ENCODE data around the gene KCTD5. TPM values are rescaled to one million over a fixed set of nuclear protein-coding genes. Genes with fewer than 3 reads are reported as not detected.
A peak's percentile ranks its signal among the peaks of the same experiment; 100 is the strongest.

Gene KCTD5
- total RNA-seq, 1 experiment from 2014 or later: 73.1 TPM

DNA sequence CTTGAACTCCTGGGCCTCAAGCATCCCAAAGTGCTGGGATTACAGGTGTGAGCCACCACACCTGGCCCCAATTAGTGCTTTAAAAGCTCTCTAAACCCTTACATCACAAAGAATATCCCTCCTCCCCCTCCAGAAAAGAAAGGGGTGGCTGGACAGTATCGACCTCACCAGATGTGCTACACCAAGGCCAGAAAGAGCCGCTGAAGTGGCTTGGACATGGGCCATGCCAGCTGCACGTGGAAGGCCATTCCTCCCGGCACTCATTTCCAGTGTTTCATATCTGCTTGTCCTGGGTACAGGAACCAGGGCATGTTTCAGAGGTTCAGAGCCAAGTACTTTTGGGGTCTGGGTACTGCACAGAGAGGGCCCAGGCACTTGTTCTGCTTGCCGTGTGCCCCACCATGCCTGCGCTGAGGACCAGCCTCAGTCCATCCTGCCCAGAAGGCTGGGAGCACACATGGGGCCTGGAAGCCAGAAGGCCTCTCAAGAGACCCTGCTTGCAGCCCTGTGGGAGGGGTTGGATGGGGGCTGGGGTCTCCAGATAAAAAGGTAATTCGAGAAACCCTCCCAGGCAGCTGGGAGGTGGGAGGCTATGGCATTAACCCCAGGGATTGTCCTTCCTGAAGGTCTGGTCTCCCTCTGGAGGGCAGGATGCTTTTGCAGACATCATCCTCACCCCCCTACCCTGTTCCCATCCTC, 66.6 kb downstream of the KCTD5 start:
- DNase-seq (ENCODE audit: low spot score): no peak

DNA sequence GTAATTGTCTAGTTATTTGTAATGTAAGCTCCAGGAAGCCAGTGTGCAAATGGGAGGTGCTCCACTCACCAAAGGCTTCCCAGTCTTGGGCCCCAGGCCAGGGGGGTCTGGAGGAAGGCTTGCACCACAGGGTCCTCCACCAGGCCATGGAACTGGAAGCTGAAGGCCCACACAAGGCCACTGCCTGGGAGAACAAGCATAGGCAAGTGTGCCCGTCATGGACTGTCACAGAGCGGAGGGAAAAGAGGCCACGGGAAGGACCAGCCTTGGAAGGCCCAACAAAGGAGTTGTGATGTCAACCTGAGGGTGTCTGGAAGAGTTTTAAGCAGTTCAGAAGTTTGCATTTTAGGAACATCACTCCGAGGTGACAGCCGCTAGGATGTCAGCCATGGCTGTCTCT, 67.2 kb downstream of the KCTD5 start:
- no peak for DNase-seq (ENCODE audit: low spot score)

DNA sequence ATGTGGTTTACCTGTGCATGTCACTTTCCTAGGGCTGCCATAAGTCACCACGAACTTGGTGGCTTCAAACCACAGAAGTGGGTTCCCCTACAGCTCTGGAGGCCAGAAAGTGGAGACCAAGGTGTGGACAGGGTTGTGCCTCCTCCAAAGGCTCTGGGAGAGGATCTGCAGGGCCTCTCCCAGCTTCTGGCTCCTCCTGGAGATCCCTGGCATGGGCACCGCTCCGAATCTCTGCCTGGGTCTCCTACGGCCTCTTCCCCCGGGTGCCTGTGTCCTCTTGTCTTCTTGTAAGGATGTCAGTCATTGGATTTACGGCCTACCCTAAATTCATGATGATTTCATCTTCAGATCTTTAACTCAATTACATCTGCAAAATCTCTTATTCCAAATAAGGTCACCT, 67.6 kb downstream of the KCTD5 start:
- no peak for DNase-seq (ENCODE audit: low spot score)

DNA sequence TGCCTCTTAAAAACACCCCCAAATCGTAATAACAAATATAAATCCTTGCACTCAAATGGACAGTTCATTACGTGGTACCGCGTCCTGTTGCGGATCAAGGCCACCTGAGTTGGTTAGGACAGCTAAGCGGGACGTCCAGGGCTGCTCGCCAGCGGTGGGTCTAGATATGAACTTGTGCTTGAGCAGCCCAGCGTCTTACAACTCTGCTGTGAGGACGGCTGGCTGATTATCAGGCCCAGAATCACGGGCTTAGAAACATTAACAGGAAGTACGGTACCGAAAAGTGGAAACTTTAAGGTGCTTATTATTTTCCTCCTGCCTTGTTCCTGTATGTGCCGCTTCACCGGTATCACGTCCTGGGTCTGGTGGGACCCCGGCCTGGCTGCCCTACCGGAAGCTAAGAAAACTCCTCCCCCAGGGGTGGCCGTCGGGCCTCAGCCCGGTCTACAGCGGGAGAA, 69.3 kb downstream of the KCTD5 start:
- DNase-seq (ENCODE audit: low spot score): no peak

DNA sequence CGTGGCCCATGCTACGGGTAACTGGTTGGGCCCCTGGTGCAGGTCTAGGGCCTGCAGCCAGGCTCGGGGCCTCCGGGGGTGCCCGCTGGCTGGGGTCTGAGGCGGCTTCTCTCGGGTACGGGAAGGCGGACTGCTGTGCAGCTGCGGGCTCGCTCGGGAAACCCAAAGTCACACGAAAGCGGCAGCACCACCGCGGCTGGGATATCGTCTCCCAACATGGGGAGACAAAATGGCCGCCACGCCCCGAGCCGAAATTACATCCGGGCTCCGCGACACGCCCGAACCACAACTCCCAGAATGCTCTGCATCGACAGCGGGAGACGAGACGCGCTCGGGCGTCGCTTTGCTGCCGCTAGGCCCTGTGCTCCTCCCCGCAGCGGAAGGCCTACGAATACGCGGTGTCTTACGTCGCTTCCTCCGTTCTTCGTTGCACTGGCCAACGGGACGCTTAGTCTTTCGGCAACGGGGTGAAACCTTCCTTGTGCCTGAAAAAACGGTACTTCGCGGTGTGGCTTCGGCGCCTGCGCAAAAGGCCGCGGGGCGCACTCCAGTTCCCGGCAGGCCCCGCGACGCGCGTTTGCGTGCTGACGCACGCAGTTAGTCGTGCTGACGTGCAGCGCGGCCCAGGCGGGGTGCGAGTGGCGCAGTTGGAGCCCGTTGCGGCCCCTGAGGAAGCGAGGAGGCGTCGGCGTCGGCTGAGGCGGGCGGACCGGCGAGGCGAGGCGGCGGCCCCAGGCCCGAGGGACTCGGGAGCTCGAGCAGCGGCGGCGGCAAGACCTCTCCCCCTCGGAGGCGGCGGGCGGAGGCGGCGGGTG, 69.9 kb downstream of the KCTD5 start, which contains the start of gene SRRM2:
Gene SRRM2 (plus strand): TSS at position 604 of the 815 bp plus-strand sequence. CDS start 3,727 bp downstream, outside the sequence.
- DNase-seq (ENCODE audit: low spot score): peak; percentile 95

DNA sequence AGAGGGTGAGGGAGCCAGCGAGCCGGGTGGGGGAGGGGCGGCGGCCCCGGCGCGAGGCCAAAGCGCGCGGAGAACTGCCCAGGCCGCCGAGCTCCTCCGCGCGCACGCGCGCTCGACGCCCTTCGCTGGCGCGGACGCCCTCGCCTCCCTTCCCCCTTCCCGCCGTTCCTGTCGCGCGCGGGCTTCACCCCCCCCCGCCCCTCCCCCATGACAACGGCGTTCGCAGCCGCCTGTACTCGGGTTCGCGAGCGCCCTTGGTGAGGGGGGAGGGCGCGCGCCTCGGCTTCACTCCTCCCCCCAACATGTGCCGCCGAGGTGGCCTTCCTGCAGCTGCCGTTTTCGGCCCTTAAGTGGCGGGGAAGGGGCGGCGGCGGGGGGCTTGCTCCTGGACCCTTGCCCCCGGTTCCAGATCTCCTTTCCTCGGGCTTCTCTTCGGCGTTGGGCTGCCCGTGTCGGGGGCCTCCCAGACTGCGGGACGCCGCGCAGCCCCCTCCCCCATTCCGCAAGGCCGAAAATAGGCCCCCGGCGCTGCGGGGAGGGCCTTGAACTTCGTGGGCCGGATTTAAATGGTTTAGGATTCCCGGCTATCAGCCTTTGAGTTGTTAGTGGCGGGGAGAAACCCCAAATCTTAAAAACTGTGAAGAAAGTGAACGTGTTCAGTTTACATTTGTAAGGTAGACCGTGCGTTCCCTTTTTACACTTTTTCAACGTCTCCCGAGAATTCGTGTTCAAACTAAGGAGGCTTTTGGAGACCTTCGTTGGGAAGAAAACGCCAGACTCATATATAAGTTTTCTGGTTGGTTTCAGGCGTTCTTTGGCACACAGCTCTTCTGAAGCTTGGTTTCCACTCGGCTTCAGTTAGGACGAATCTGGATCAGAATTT, 70.8 kb downstream of the KCTD5 start:
- peak; percentile 79 for DNase-seq (ENCODE audit: low spot score)

DNA sequence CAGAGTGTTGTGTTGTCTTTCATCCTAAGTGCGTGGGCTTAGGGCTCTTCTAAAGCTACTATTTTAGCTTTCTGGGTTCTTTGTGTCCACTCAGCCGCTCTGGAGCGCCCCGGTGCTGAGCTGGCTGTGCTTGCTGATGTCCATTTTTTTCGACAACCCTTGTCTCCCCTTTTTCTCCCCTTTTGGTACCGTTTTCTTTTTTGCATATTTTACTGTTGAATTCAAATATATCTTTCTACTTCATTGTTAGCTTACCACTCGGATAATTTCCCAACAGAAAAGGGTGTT, 71.4 kb downstream of the KCTD5 start:
- DNase-seq (ENCODE audit: low spot score): peak; percentile 27

DNA sequence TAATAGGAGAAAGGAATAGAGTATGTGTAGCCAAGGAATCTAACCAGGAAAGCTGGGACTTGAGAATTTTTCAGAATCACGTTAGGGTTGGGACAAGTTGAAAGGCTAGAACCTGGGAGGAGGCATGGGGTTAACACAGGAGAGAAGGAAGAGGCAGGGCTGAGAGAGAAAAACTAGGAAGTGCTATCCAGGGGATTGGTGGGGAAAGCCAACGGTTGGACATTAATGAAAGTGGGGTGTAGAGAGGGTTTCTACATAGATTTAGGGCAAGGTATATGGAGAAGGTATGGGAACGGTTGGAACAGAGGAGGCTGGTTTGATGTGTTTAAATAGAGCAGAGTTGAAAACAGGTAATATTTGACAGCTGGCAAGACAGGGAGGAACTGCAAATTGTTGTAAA, 72.8 kb downstream of the KCTD5 start:
- no peak for DNase-seq (ENCODE audit: low spot score)

DNA sequence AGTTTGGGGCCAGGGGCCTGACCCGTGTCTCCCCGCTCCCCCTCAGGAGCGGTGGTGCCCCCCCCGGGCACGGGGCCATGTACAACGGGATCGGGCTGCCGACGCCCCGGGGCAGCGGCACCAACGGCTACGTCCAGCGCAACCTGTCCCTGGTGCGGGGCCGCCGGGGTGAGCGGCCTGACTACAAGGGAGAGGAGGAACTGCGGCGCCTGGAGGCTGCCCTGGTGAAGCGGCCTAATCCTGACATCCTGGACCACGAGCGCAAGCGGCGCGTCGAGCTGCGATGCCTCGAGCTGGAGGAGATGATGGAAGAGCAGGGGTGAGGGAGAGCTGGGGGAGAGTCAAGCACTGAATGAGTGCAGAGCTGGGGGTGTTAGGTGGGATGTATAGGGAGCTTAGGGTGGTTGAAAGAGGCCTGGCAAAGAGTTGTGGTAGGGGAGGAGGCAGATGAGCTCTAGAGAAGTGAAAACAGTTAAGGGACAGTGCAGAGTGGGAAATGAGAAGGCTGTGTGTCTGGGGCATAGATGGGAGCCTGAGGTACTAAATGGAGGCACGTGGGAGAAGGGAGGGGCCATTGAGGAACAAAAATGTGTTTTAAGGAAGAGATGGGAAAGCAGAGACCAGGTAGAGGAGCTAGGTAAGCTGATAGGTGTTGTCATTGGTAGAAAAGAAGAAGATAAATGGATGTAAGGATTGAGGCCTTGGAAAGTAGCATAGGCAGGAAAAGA, 74.1 kb downstream of the KCTD5 start:
- DNase-seq (ENCODE audit: low spot score): no peak

DNA sequence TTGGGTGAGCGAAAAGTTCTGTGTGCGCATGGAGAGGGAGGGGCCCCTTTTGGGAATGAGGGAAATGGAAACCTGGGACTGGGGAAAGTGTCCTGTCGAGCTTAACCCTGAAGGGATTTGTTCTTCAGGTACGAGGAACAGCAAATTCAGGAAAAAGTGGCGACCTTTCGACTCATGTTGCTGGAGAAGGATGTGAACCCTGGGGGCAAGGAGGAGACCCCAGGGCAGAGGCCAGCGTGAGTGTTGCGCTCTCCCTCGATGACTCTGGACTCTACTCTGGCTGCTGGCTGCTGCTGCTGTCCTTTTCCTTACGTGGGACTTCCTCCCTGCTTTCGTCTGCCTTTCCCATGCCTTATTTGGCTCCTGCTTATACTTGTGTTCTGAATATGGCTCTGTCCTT, 75.0 kb downstream of the KCTD5 start:
- no peak for DNase-seq (ENCODE audit: low spot score)

Other genes with a start within 250 kb of the KCTD5 start
- gene TEDC2, start 222.4 kb upstream of the KCTD5 start, total RNA-seq (2014; rRNA removed; shearing (Covaris generic)): 53.8 and 58.0 TPM in 2 replicates
- gene NTN3, start 211.2 kb upstream of the KCTD5 start, total RNA-seq (2014; rRNA removed; shearing (Covaris generic)): not detected in 2 replicates
- 16.5 and 16.6 TPM in 2 replicates for gene TBC1D24, start 207.4 kb upstream of the KCTD5 start, total RNA-seq (2014; rRNA removed; shearing (Covaris generic))
- 99.9 and 117 TPM in 2 replicates for gene ATP6V0C, start 168.6 kb upstream of the KCTD5 start, total RNA-seq (2014; rRNA removed; shearing (Covaris generic))
- 112 and 114 TPM in 2 replicates for gene AMDHD2, start 162.2 kb upstream of the KCTD5 start, total RNA-seq (2014; rRNA removed; shearing (Covaris generic))
- gene CEMP1, start 151.1 kb upstream of the KCTD5 start, total RNA-seq (2014; rRNA removed; shearing (Covaris generic)): 0.84 TPM in 1 of 2 replicates, not detected in the other
- gene PDPK1, start 144.5 kb upstream of the KCTD5 start, total RNA-seq (2014; rRNA removed; shearing (Covaris generic)): 21.2 and 23.7 TPM in 2 replicates
- 0.23 and 2.6 TPM in 2 replicates for gene PRSS27, start 37.7 kb downstream of the KCTD5 start, total RNA-seq (2014; rRNA removed; shearing (Covaris generic))
- 132 and 138 TPM in 2 replicates for gene SRRM2, start 70.1 kb downstream of the KCTD5 start, total RNA-seq (2014; rRNA removed; shearing (Covaris generic))
- gene ELOB, start 94.8 kb downstream of the KCTD5 start, total RNA-seq (2014; rRNA removed; shearing (Covaris generic)): 387 and 398 TPM in 2 replicates
- gene PRSS33, start 105.0 kb downstream of the KCTD5 start, total RNA-seq (2014; rRNA removed; shearing (Covaris generic)): 0.13 TPM in 1 of 2 replicates, not detected in the other
- not detected in 2 replicates for gene PRSS41, start 115.9 kb downstream of the KCTD5 start, total RNA-seq (2014; rRNA removed; shearing (Covaris generic))
- gene PRSS21, start 134.7 kb downstream of the KCTD5 start, total RNA-seq (2014; rRNA removed; shearing (Covaris generic)): not detected in 2 replicates
- 16.1 and 23.3 TPM in 2 replicates for gene ZG16B, start 147.8 kb downstream of the KCTD5 start, total RNA-seq (2014; rRNA removed; shearing (Covaris generic))
- gene PRSS22, start 175.6 kb downstream of the KCTD5 start, total RNA-seq (2014; rRNA removed; shearing (Covaris generic)): 97.1 and 114 TPM in 2 replicates
- 47.4 and 52.2 TPM in 2 replicates for gene FLYWCH2, start 200.7 kb downstream of the KCTD5 start, total RNA-seq (2014; rRNA removed; shearing (Covaris generic))
- 25.8 and 30.1 TPM in 2 replicates for gene FLYWCH1, start 229.4 kb downstream of the KCTD5 start, total RNA-seq (2014; rRNA removed; shearing (Covaris generic))

All from HT-29 (cell line).